ENCODE measurements around the gene SDR42E1.

Gene SDR42E1

DNA sequence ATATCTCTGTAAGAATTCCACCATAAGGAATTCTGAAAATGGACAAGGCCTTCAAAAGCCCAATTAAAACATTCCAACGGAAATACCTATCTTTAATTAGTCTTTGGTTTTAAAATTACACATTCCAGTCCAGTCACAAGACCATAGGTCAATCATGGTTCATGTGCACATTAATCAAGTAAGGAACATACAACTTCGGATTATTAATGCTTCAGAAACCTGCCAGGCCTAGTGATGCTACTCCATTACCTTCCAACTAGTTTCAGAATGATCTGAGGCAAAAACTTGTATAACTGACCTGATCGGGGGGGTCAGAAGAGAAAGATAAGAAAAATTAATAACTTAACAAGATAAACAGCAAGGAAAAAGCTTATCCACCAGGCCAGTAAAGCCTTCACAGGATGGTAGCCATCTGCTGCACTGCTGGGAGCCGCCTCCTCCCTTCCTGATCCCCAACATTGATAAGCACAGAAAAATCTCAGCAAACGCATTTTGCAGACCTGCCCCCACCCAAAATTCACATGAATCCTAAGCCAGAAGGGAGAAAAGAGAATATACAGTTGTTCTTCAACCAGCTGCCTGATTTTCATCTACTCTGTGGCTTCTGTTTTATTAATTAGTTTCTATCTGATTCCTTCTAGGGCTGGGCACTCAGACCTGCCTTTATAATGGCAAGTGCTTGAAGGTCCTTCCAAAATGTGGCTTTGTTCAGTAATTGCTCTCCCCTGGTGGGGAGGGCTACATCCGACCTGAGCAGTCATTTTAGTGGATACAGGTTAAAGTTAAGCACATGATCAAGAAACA is 6.0 kb downstream of the SDR42E1 start:
- Histone ChIP-seq H3K4me1 (ENCODE audit: control insufficient read depth, insufficient read depth, low read length, poor library complexity, severe bottlenecking) (peaks cover 11% of the 10 kb centered on the region), H3K27ac (ENCODE audit: low read depth, low read length, severe bottlenecking) (no peak overlapping the region), H3K9me3 (ENCODE audit: control insufficient read depth, low read length) (peaks cover 21% of the 10 kb centered on the region), H3K36me3 (ENCODE audit: control insufficient read depth, insufficient read depth, low read length) (no peaks in the 10 kb centered on the region), H3K4me3 (ENCODE audit: extremely low read depth, insufficient read depth, low read length, poor library complexity, severe bottlenecking) (no peak overlapping the region)
- 67 to 71% methylated on average over 2 to 4 of the region's 6 CpGs for WGBS, 2 experiments (ENCODE audit: insufficient coverage in 2 of 2)

DNA sequence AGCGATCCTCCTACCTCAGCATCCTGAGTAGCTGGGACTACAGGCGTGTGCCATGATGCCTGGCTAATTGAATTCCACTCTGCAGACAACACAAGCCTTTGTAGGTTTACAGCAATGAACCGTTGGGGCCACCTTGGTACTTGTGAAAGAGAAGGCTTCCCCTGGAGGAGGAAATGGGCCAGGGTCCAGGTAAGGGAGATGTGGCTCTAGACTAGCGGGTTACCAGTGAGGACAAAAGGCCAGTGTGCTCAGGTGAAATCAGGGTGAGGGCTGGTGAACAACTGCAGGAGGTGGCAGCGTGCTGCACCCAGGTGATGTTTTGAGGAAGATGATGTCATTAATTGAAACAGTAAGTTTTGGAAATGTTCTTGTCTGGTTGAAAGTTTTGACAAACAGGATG is 6.7 kb downstream of the SDR42E1 start:
- 96 to 98% methylated on average over 4 to 5 of the region's 5 CpGs for WGBS, 2 experiments (ENCODE audit: insufficient coverage in 2 of 2)
- H3K36me3 ChIP-seq (ENCODE audit: control insufficient read depth, insufficient read depth, low read length): no peaks in the 10 kb centered on the region
- H3K4me3 ChIP-seq (ENCODE audit: extremely low read depth, insufficient read depth, low read length, poor library complexity, severe bottlenecking): no peak overlapping the region
- H3K27ac ChIP-seq (ENCODE audit: low read depth, low read length, severe bottlenecking): no peak overlapping the region
- peaks cover 11% of the 10 kb centered on the region for H3K4me1 ChIP-seq (ENCODE audit: control insufficient read depth, insufficient read depth, low read length, poor library complexity, severe bottlenecking)
- peaks cover 16% of the 10 kb centered on the region for H3K9me3 ChIP-seq (ENCODE audit: control insufficient read depth, low read length)

DNA sequence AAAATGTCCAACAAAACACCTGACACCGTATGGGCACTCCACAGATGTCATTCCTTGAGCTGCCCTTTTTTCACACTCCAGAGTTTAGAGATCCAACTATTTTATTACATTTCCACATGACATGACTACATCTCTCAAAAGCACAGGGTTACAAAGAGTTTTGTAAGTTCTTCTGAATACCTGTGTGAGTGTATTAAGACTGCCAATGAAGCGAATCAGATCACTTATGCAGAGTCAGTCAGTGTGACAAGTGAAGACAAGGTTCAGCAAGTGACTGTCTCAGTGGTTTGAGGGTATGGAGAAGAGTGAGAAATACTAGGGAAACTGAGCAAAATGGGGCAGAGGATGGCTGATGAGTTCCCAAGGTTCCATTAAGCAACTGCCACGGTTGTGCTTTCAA is 8.4 kb downstream of the SDR42E1 start:
- 88 to 91% methylated on average over 3 of the region's 3 CpGs for WGBS, 2 experiments (ENCODE audit: insufficient coverage in 2 of 2)

DNA sequence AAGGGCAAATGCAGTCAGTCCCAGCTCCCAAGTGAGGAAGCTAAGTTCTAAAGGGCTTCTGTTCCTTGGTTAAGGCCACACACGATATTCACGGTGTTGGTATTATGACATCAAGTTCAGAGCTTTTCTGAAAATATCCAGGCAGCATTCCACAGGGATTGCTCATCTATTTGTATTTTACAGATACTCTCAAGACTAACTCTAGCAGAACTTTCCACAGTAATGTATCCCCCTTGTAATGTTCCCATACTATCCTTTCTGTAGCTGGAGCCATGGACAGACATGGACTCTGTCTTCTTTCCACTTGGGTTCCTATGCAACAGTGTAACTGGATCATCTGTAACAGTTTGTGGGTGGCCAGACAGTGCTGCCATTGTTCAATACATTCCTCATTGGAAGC is 13.5 kb downstream of the SDR42E1 start:
- Histone ChIP-seq H3K4me1 (ENCODE audit: control insufficient read depth, insufficient read depth, low read length, poor library complexity, severe bottlenecking) (peaks cover 16% of the 10 kb centered on the region), H3K4me3 (ENCODE audit: extremely low read depth, insufficient read depth, low read length, poor library complexity, severe bottlenecking) (no peak overlapping the region), H3K27ac (ENCODE audit: low read depth, low read length, severe bottlenecking) (peak overlapping the region; percentile 88), H3K9me3 (ENCODE audit: control insufficient read depth, low read length) (no peaks in the 10 kb centered on the region), H3K36me3 (ENCODE audit: control insufficient read depth, insufficient read depth, low read length) (no peaks in the 10 kb centered on the region)
- 53 to 55% methylated on average over 2 of the region's 2 CpGs for WGBS, 2 experiments (ENCODE audit: insufficient coverage in 2 of 2)

More for the DNA sequence above, 8.4 kb downstream of the SDR42E1 start:
- H3K4me1 ChIP-seq (ENCODE audit: control insufficient read depth, insufficient read depth, low read length, poor library complexity, severe bottlenecking): peaks cover 14% of the 10 kb centered on the region
- H3K9me3 ChIP-seq (ENCODE audit: control insufficient read depth, low read length): peaks cover 3% of the 10 kb centered on the region
- no peak overlapping the region for H3K4me3 ChIP-seq (ENCODE audit: extremely low read depth, insufficient read depth, low read length, poor library complexity, severe bottlenecking)
- H3K27ac ChIP-seq (ENCODE audit: low read depth, low read length, severe bottlenecking): no peak overlapping the region
- no peaks in the 10 kb centered on the region for H3K36me3 ChIP-seq (ENCODE audit: control insufficient read depth, insufficient read depth, low read length)

DNA sequence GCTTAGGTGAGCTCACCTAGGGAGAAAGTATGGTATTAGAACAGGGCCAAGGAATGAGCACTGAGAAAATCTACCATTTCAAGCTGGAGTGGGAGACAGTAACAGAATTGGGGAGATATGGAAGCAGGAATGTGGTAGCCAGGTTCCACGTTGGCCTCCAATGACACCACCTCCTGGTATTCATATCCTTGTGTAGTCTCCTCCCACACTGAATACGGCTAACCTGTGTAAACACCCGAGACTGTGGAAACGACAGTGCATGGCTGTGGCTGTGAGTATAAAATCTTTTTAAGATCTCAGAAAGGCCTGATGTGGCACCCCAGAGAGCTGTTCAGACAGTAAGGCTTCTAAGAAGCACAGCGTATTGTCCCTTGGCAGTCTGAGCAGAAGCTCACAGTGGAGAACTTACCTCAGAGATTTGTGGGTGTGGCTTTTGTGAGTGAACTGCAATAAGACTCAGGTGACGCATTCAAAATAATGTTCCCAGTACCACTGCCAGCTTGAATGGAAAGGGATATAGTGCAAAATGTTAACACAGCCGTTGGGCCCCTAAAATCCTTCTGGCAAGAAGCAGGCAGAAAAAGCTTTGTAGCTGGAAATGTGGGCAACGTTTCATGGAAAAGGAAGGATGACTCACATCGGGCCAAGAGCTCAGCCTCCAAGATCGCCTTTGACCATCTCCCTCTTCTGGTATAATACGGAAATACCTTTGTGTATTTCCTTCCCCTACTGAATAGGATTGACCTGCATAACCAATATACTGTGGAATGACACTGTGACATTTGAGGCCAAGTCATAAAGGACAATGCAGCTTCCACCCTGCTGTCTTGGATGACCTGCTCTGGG is 14.4 kb downstream of the SDR42E1 start:
- WGBS, 2 experiments (ENCODE audit: insufficient coverage in 2 of 2): 44 to 69% methylated on average over 6 to 8 of the region's 11 CpGs
- Histone ChIP-seq H3K4me3 (ENCODE audit: extremely low read depth, insufficient read depth, low read length, poor library complexity, severe bottlenecking) (no peak overlapping the region), H3K9me3 (ENCODE audit: control insufficient read depth, low read length) (no peaks in the 10 kb centered on the region), H3K27ac (ENCODE audit: low read depth, low read length, severe bottlenecking) (peak overlapping the region; percentile 88), H3K4me1 (ENCODE audit: control insufficient read depth, insufficient read depth, low read length, poor library complexity, severe bottlenecking) (peaks cover 16% of the 10 kb centered on the region), H3K36me3 (ENCODE audit: control insufficient read depth, insufficient read depth, low read length) (no peaks in the 10 kb centered on the region)

DNA sequence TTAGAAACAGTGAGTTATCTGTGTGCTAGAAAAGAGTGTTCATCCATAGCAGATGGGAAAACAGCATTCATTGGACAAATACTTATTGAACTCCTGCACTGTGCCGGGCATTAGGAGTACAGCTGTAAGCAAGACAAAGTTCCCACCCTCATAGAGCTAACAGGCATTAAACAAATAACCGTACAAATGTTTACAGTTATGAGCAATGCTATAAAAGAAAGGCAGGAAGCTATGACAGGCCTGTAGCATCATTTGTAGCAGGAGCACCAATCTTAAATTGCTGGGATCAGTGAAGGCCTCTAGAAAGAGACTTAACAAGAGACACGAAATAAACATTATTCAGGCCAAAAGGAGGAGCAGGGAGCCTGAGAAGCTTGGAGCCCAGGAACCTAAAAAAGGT is 15.6 kb downstream of the SDR42E1 start:
- no peak overlapping the region for H3K4me3 ChIP-seq (ENCODE audit: extremely low read depth, insufficient read depth, low read length, poor library complexity, severe bottlenecking)
- no peaks in the 10 kb centered on the region for H3K9me3 ChIP-seq (ENCODE audit: control insufficient read depth, low read length)
- WGBS, 2 experiments (ENCODE audit: insufficient coverage in 2 of 2): 87 to 100% methylated on average over 1 to 2 of the region's 3 CpGs
- no peaks in the 10 kb centered on the region for H3K36me3 ChIP-seq (ENCODE audit: control insufficient read depth, insufficient read depth, low read length)
- H3K4me1 ChIP-seq (ENCODE audit: control insufficient read depth, insufficient read depth, low read length, poor library complexity, severe bottlenecking): peaks cover 18% of the 10 kb centered on the region
- H3K27ac ChIP-seq (ENCODE audit: low read depth, low read length, severe bottlenecking): no peak overlapping the region

DNA sequence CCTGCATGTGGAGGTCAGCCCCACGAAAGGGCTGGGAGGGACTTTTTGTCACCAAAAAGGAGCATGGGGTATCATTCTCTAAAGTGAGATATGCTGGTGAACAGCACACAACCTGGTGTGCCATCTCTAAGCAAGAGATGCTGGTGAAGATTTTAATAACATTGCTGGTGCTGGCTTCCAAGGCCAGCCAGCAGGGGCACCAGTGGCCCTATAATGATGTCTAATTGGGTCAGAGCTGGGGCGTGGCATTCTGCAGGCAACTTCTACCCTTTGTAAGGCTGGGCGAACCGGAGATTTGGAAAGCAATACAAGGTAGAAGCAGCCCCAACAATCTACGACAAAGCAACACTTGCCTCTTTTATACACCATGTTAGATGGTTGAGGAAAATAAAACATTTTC is 16.8 kb downstream of the SDR42E1 start:
- Histone ChIP-seq H3K4me1 (ENCODE audit: control insufficient read depth, insufficient read depth, low read length, poor library complexity, severe bottlenecking) (peaks cover 23% of the 10 kb centered on the region), H3K36me3 (ENCODE audit: control insufficient read depth, insufficient read depth, low read length) (no peaks in the 10 kb centered on the region), H3K9me3 (ENCODE audit: control insufficient read depth, low read length) (no peaks in the 10 kb centered on the region), H3K27ac (ENCODE audit: low read depth, low read length, severe bottlenecking) (no peak overlapping the region), H3K4me3 (ENCODE audit: extremely low read depth, insufficient read depth, low read length, poor library complexity, severe bottlenecking) (no peak overlapping the region)
- 58 to 70% methylated on average over 1 of the region's 5 CpGs for WGBS, 2 experiments (ENCODE audit: insufficient coverage in 2 of 2)

DNA sequence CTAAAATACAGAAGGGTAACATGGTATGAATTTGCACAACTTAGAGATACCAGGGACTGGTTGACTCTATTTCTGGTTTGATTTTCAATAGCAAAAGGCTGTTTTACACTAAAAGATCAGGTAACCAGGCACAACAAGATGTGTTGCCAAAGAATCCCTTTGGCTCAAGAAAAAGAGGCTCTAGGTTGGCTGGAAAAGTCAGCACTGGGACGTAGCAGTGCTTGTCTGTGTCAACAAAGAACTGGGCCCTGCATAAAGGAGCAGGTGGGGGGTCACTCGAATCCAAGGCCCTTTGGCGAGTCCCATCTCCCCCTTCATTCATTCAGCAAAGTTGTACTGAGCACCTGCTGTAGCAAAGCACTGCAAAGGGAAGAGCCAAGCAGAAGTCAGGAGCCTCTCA is 18.4 kb downstream of the SDR42E1 start:
- Histone ChIP-seq H3K36me3 (ENCODE audit: control insufficient read depth, insufficient read depth, low read length) (no peaks in the 10 kb centered on the region), H3K4me3 (ENCODE audit: extremely low read depth, insufficient read depth, low read length, poor library complexity, severe bottlenecking) (no peak overlapping the region), H3K27ac (ENCODE audit: low read depth, low read length, severe bottlenecking) (no peak overlapping the region), H3K9me3 (ENCODE audit: control insufficient read depth, low read length) (no peaks in the 10 kb centered on the region), H3K4me1 (ENCODE audit: control insufficient read depth, insufficient read depth, low read length, poor library complexity, severe bottlenecking) (peaks cover 20% of the 10 kb centered on the region)
- WGBS, 2 experiments (ENCODE audit: insufficient coverage in 2 of 2): 73 to 82% methylated on average over 3 of the region's 3 CpGs

DNA sequence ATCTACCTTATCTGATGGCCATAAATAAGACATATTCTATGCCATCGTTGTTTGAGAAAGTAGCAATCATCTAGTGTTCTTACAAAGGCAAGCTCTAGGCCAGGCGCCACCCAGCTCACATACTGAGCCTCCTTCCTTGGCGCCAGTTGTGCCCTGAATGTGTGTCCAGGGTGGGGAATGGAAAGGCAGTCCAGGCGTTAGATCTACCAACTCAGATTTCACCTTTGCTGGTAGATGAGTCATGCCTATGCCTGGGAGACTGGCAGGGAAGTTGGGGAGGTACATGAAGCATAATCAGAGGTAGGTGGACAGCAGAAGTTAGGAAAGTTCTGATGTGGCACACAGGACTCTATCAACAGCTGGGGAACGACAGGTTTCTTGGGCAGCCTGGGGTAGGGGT is 23.6 kb downstream of the SDR42E1 start:
- H3K4me3 ChIP-seq (ENCODE audit: extremely low read depth, insufficient read depth, low read length, poor library complexity, severe bottlenecking): no peak overlapping the region
- no peak overlapping the region for H3K27ac ChIP-seq (ENCODE audit: low read depth, low read length, severe bottlenecking)
- peaks cover 7% of the 10 kb centered on the region for H3K4me1 ChIP-seq (ENCODE audit: control insufficient read depth, insufficient read depth, low read length, poor library complexity, severe bottlenecking)
- WGBS, 2 experiments (ENCODE audit: insufficient coverage in 2 of 2): 84 to 89% methylated on average over 2 to 3 of the region's 5 CpGs
- H3K9me3 ChIP-seq (ENCODE audit: control insufficient read depth, low read length): no peaks in the 10 kb centered on the region
- no peaks in the 10 kb centered on the region for H3K36me3 ChIP-seq (ENCODE audit: control insufficient read depth, insufficient read depth, low read length)

DNA sequence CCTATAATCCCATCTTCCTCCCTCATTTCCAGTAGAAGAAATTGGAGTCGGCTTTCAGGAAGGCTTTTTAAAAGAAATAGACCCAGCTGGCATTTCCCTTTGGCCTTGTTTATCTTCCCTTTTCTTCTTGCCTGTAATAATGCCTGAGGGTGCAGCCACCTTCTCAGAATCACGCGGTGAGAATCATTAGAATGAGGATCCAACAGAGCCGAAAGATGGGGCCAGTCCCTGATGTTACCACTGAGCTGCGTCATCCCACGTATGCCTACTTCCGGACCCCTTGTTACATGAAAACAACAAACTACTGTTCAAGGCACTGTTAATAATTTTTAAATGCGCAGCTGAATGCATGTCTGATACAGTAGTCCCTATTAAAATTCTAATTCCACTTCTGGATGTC is 24.1 kb downstream of the SDR42E1 start:
- H3K9me3 ChIP-seq (ENCODE audit: control insufficient read depth, low read length): no peaks in the 10 kb centered on the region
- WGBS, 2 experiments (ENCODE audit: insufficient coverage in 2 of 2): 82 to 88% methylated on average over 7 of the region's 8 CpGs
- H3K4me3 ChIP-seq (ENCODE audit: extremely low read depth, insufficient read depth, low read length, poor library complexity, severe bottlenecking): no peak overlapping the region
- no peaks in the 10 kb centered on the region for H3K36me3 ChIP-seq (ENCODE audit: control insufficient read depth, insufficient read depth, low read length)
- H3K27ac ChIP-seq (ENCODE audit: low read depth, low read length, severe bottlenecking): no peak overlapping the region
- H3K4me1 ChIP-seq (ENCODE audit: control insufficient read depth, insufficient read depth, low read length, poor library complexity, severe bottlenecking): peaks cover 7% of the 10 kb centered on the region

Data from mesodermal cell (in vitro differentiated cells).